ENCODE data around the gene ZNF30.
"Not testable (repeated sequence)": the region's sequence is repeated elsewhere in the genome, so short reads cannot be mapped to it uniquely, and the experiment has no call there.

Gene ZNF30

GRCh38 chr19:34960940-34961679 lies 34.4 kb downstream of the ZNF30 start:
- no peak for DNase-seq

- no peak for DNase-seq
Measured at GRCh38 chr19:34961775-34962686, 35.3 kb downstream of the ZNF30 start.

- DNase-seq: no peak
Measured at GRCh38 chr19:34962687-34963572, 36.2 kb downstream of the ZNF30 start.

GRCh38 chr19:34963573-34964406 lies 37.1 kb downstream of the ZNF30 start, which contains the start of gene ZNF792:
ZNF792 (minus strand) TSS chr19:34964229; CDS start chr19:34963662, 567 bp downstream.
- DNase-seq: peak; percentile 40

GRCh38 chr19:34964598-34964997 lies 37.9 kb downstream of the ZNF30 start:
- no peak for DNase-seq

- DNase-seq: not testable (repeated sequence)
Measured at GRCh38 chr19:34965505-34965904, 38.8 kb downstream of the ZNF30 start.

- no peak for DNase-seq
Measured at GRCh38 chr19:34967551-34967950, 40.8 kb downstream of the ZNF30 start.

GRCh38 chr19:34969721-34970120 lies 43.0 kb downstream of the ZNF30 start:
- DNase-seq: no peak

- DNase-seq: not testable (repeated sequence)
Measured at GRCh38 chr19:34970185-34970780, 43.6 kb downstream of the ZNF30 start.

- DNase-seq: no peak
Measured at GRCh38 chr19:34972163-34972705, 45.5 kb downstream of the ZNF30 start.

GRCh38 chr19:34974646-34975045 lies 47.9 kb downstream of the ZNF30 start:
- no peak for DNase-seq

GRCh38 chr19:34975056-34975455 lies 48.4 kb downstream of the ZNF30 start:
- DNase-seq: no peak

- DNase-seq: no peak
Measured at GRCh38 chr19:34976611-34977010, 49.9 kb downstream of the ZNF30 start.

- DNase-seq: no peak
Measured at GRCh38 chr19:34979819-34980640, 53.3 kb downstream of the ZNF30 start.

- no peak for DNase-seq
Measured at GRCh38 chr19:34982275-34982674, 55.6 kb downstream of the ZNF30 start.

- no peak for DNase-seq
Measured at GRCh38 chr19:34983786-34984185, 57.1 kb downstream of the ZNF30 start.

- DNase-seq: no peak
Measured at GRCh38 chr19:34984287-34984686, 57.6 kb downstream of the ZNF30 start.

- no peak for DNase-seq
Measured at GRCh38 chr19:34985249-34986022, 58.7 kb downstream of the ZNF30 start.

- no peak for DNase-seq
Measured at GRCh38 chr19:34988119-34988518, 61.4 kb downstream of the ZNF30 start.

Data from NCI-H1092 treated with DMSO at 0.1 percent for 48 hours (cell line).